PC-9 (cell line): ENCODE results near the gene YRDC. TPM values are rescaled to one million over a fixed set of nuclear protein-coding genes. Genes with fewer than 3 reads are reported as not detected.

Experiments
- BruUV-seq: library from RNA; stranded (reverse); fragments of 400-500 nt; replicated peaks from 2 replicates; lab custom pipeline; 2021; lab: Mats Ljungman, UMichigan
- CTCF ChIA-PET: fragments of 300-600 bp; sonication (Branson Sonifier 250); formaldehyde crosslinking; loops from one replicate; lab custom pipeline; 2022; ENCODE audit warnings: antibody characterized with exemption; lab: Charles Lee
- POLR2A ChIA-PET: fragments of 300-600 bp; sonication (Branson Sonifier 250); formaldehyde crosslinking; loops from one replicate; lab custom pipeline; 2022; ENCODE audit warnings: antibody characterized with exemption; ENCODE audit not compliant: unreplicated experiment; lab: Charles Lee
- DNase-seq, 2 experiments: peaks; one replicate each; pipeline versions ENCODE4 v3.0.0 to v3.0.0-alpha.2; 2015 to 2022; ENCODE audit warnings: mixed read lengths in 1 of 2
- H2AFZ ChIP-seq: fragments of 200-600 bp; sonication (generic); 2 replicates; pipeline ENCODE4 v1.8.1; 2017; ENCODE audit warnings: antibody characterized with exemption
- H3F3A ChIP-seq: fragments of 200-600 bp; sonication (generic); 2 replicates; pipeline ENCODE4 v1.8.1; 2017; ENCODE audit warnings: antibody characterized with exemption, mild to moderate bottlenecking, low read depth; ENCODE audit not compliant: insufficient read depth
- H3K27ac ChIP-seq: fragments of 200-600 bp; sonication (generic); 2 replicates; pipeline ENCODE4 v1.6.1; 2016; ENCODE audit warnings: mixed run types
- H3K27me3 ChIP-seq: fragments of 200-600 bp; sonication (generic); 2 replicates; pipeline ENCODE4 v1.6.1; 2016; ENCODE audit warnings: low read depth, mixed run types; ENCODE audit not compliant: insufficient read depth
- H3K36me3 ChIP-seq: fragments of 200-600 bp; sonication (generic); 2 replicates; pipeline ENCODE4 v1.6.1; 2016; ENCODE audit warnings: low read depth, mixed run types
- H3K4me1 ChIP-seq: fragments of 200-600 bp; sonication (generic); replicated peaks from 2 replicates; pipeline ENCODE4 v1.6.1; 2016; ENCODE audit warnings: mixed run types; ENCODE audit not compliant: insufficient read depth
- H3K4me2 ChIP-seq: fragments of 200-600 bp; sonication (generic); 2 replicates; pipeline ENCODE4 v1.6.1; 2017; ENCODE audit warnings: mixed run types
- H3K4me3 ChIP-seq: fragments of 200-600 bp; sonication (generic); 2 replicates; pipeline ENCODE4 v1.6.1; 2016; ENCODE audit warnings: mixed run types
- H3K79me2 ChIP-seq: fragments of 200-600 bp; sonication (generic); 2 replicates; pipeline ENCODE4 v1.6.1; 2017; ENCODE audit warnings: low read depth, mixed run types
- H3K9me2 ChIP-seq: fragments of 200-600 bp; sonication (generic); 2 replicates; pipeline ENCODE4 v1.8.1; 2017; ENCODE audit warnings: mild to moderate bottlenecking; ENCODE audit not compliant: insufficient read depth
- H3K9me3 ChIP-seq: fragments of 200-600 bp; sonication (generic); 2 replicates; pipeline ENCODE4 v1.8.1; 2016; ENCODE audit warnings: low read depth; ENCODE audit not compliant: insufficient read depth
- H4K20me1 ChIP-seq: fragments of 200-600 bp; sonication (generic); 2 replicates; pipeline ENCODE4 v1.8.1; 2017; ENCODE audit not compliant: insufficient read depth
- EZH2 ChIP-seq: fragments of 200-600 bp; sonication (generic); IDR thresholded peaks from 2 replicates; pipeline ENCODE4 v1.8.0; 2017; ENCODE audit warnings: antibody characterized with exemption, low read depth
- intact Hi-C: fragments of 100-400 bp; cut with micrococcal nuclease; formaldehyde crosslinking; loops from one replicate; pipeline ENCODE4 v1.10.0; 2022; ENCODE audit not compliant: unreplicated experiment
- total RNA-seq: library from RNA; stranded (reverse); gene quantifications from 2 replicates; pipeline ENCODE4 v1.2.3, GENCODE V29; 2021
- TF ChIP-seq, protein P1 (sequence below): fragments of 200-600 bp; sonication (generic); conservative IDR thresholded peaks from 2 replicates; pipeline ENCODE4 v1.6.1; 2017; ENCODE audit warnings: mixed run types, antibody characterized with exemption, mild to moderate bottlenecking, moderate library complexity

Gene YRDC
- total RNA-seq, 1 experiment from 2014 or later: 13.2 TPM

DNA sequence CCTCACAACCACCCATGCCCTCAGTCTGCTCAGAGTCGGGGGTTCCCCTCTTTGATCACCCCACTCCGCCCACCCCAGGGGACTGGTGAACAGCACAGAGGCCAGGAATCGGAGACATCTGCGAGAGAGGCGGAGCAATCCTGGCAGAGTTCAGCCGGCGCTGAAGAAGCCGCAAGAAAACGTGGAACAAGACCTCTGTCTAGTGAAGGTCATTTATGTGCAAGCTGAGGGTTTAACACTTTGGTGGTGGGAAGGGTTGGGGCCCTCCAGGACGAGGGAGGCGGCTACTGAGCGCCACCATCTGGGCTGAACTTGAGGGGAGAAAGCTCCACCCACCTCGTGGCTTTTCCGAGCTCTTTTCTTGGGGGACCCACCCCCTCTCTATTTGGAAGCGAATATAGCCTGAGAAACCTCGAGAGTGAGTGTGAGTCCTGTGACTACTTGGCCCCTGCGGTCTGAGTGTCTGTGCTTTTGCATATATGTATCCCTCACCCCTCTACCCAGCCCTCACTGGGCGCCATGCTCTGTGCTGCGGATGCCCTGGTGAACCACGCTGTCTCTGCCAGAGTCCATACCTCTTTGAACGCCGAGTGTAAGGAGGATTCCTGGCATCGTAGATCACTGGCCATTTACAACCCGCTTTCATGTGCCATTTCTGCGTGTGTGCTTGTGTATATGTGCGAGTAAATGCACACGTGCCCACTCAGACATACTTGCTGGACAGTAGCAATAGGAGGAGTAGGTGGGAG, 41.9 kb downstream of the YRDC start:
- Histone ChIP-seq H3K9me2 (no peaks in the 10 kb centered on the region), H3K79me2 (no peaks in the 10 kb centered on the region), H2AFZ (no peak overlapping the region), H3K4me2 (peak overlapping the region; percentile 27; the same call in 1 of the 2 replicates), H3K27me3 (peaks cover 91% of the 10 kb centered on the region), H3F3A (no peaks in the 10 kb centered on the region), H3K4me1 (no peaks in the 10 kb centered on the region), H4K20me1 (no peaks in the 10 kb centered on the region), H3K36me3 (no peaks in the 10 kb centered on the region), H3K4me3 (no peak overlapping the region), H3K9me3 (no peaks in the 10 kb centered on the region), H3K27ac (no peak overlapping the region)
- no TSS peak for BruUV-seq
- POLR2A ChIA-PET: no interaction called here
- intact Hi-C loops: no loop called here
- CTCF ChIA-PET: interaction anchor here (0.6 kb wide), 1 partner anchor 990 kb away, joined by 5 read pairs; no protein-coding TSS in a partner anchor
- TF ChIP-seq, protein P1, sequence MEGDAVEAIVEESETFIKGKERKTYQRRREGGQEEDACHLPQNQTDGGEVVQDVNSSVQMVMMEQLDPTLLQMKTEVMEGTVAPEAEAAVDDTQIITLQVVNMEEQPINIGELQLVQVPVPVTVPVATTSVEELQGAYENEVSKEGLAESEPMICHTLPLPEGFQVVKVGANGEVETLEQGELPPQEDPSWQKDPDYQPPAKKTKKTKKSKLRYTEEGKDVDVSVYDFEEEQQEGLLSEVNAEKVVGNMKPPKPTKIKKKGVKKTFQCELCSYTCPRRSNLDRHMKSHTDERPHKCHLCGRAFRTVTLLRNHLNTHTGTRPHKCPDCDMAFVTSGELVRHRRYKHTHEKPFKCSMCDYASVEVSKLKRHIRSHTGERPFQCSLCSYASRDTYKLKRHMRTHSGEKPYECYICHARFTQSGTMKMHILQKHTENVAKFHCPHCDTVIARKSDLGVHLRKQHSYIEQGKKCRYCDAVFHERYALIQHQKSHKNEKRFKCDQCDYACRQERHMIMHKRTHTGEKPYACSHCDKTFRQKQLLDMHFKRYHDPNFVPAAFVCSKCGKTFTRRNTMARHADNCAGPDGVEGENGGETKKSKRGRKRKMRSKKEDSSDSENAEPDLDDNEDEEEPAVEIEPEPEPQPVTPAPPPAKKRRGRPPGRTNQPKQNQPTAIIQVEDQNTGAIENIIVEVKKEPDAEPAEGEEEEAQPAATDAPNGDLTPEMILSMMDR: no peak
- TF ChIP-seq EZH2: no peak
- no peak for DNase-seq

DNA sequence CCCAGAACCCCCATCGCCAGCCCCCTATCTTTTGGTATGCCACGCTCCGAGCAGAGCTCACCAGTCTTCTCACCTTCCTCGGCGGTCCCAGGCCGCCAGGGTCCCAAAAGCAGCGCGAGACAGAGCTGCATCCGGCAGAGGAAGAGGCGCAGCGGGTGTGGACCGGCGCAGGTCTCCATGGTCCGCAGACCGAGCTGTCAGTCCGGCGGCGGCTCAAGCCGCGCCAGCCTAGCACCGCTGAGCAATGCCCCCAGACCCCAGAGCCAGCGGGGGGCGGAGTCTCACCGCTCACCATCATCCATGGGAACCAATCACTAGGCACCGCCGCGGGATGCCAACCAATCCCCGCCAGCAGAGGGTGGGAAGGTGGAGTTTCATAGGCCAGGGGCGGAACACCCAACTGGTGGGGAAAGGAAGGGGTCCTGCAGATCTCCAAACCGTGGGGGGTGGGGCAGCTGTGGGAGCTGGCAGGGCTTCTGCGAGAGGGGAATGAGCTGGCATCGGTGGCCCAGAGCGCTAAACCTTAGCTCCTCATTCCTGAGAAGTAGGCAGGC, 43.0 kb downstream of the YRDC start, which contains the start of gene EPHA10:
EPHA10 (minus strand) TSS at position 233 of the 554 bp plus-strand sequence; CDS start at position 179, 54 bp downstream.
- no peaks in the 10 kb centered on the region for H3K4me1 ChIP-seq
- H3K9me3 ChIP-seq: no peaks in the 10 kb centered on the region
- ChIA-PET CTCF (no interaction called here), POLR2A (no interaction called here)
- H3F3A ChIP-seq: no peaks in the 10 kb centered on the region
- no peak within 1 kb of the TSS for H3K27ac ChIP-seq
- H3K4me3 ChIP-seq: no peak within 1 kb of the TSS
- H3K9me2 ChIP-seq: no peaks in the 10 kb centered on the region
- TF ChIP-seq, protein P1: no peak
- no peak for TF ChIP-seq EZH2
- no peak within 1 kb of the TSS for H2AFZ ChIP-seq
- H3K79me2 ChIP-seq: no peaks in the 10 kb centered on the region
- no peaks in the 10 kb centered on the region for H3K36me3 ChIP-seq
- H4K20me1 ChIP-seq: no peaks in the 10 kb centered on the region
- H3K27me3 ChIP-seq: peaks cover 89% of the 10 kb centered on the region
- intact Hi-C loops: no loop called here
- no peak for DNase-seq
- BruUV-seq: no TSS peak
- H3K4me2 ChIP-seq: peak within 1 kb of the TSS; percentile 27; the same call in 1 of the 2 replicates

DNA sequence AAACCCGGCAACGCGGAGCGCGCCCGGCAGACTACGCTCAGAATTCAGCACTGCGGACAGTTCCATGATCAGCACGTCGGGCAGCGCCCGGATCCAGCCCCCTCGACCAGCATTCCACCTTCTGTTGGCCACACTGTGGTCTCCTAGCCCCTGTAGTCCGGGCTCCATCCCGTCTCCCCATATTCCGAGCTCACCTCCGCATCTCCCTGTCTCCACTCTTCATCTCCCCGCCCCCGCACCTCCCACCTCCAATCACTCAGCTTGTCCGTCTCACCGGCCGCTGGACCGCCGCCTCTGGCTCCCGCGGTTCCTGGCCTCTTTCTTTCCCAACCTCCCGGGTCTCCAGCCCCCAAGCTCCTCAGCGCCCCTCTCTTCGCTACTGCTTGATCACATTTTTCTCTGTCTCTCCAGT, 43.6 kb downstream of the YRDC start:
- peaks cover 90% of the 10 kb centered on the region for H3K27me3 ChIP-seq
- no TSS peak for BruUV-seq
- no peak overlapping the region for H3K27ac ChIP-seq

More for the DNA sequence above, 43.6 kb downstream of the YRDC start:
- H3K4me3 ChIP-seq: no peak overlapping the region
- no peak overlapping the region for H3K4me2 ChIP-seq
- DNase-seq: peak in 1 of 2 experiments; percentile 30
- intact Hi-C loops: no loop called here
- POLR2A ChIA-PET: no interaction called here
- no peaks in the 10 kb centered on the region for H3K79me2 ChIP-seq
- H3K9me3 ChIP-seq: no peaks in the 10 kb centered on the region
- H3K9me2 ChIP-seq: no peaks in the 10 kb centered on the region
- CTCF ChIA-PET: no interaction called here
- H4K20me1 ChIP-seq: no peaks in the 10 kb centered on the region
- H2AFZ ChIP-seq: no peak overlapping the region
- TF ChIP-seq, protein P1: no peak
- H3K36me3 ChIP-seq: no peaks in the 10 kb centered on the region
- no peaks in the 10 kb centered on the region for H3F3A ChIP-seq
- no peaks in the 10 kb centered on the region for H3K4me1 ChIP-seq
